Activated CD4-positive, alpha-beta T cell treated with anti-CD3 and anti-CD28 coated beads for 4 hours (primary cell): ENCODE measurements around the gene CKS2.
A peak's percentile ranks its signal among the peaks of the same experiment; 100 is the strongest.
"Not testable (repeated sequence)": the region's sequence is repeated elsewhere in the genome, so short reads cannot be mapped to it uniquely, and the experiment has no call there.

Experiments
- DNase-seq, 2 donors: peaks; one replicate each; pipeline ENCODE4 v3.0.0-alpha.2; 2020

Gene CKS2

DNA sequence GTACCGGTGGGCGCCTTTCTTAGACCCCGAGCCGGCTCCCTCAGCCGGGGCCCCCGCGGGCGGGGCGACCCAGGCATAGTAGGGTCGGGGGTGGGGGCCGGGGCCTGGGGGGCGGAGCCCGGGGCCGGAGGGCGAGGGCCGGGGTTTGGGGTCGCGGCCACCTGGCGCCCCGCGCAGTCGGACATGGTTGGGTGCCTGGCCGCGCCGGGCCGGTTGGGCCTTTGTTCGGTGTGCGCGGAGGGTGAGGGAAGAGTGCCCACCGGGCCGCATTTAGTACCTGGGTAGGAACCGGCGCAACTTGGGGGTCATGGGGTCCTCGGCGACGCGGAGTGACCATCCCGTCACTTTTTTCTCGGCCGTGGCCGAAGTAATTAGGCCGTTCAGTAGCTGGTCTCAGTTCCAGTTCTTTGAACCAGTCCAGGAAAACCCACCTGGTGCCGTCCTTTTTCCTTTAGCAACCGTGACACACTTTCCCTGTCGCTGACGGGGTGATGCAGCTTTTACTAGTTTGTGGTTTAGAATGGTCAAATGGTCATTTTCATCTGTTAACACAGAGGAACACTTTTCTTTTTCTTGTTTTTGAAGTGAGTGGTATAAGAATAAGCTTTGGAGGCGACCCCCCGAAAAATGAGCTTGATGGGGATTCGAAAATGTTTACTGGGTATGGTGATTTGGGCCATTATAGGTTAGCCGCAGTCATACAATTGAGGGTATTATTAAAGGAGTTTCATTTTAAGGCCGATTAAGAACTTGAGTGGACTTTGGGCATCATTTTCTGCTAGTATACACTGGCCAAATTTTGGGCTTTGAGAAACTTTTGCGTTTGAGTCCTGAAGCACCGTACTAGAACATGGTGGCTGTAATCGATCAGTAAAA is 589 bp downstream of the CKS2 start:
- no peak for DNase-seq

DNA sequence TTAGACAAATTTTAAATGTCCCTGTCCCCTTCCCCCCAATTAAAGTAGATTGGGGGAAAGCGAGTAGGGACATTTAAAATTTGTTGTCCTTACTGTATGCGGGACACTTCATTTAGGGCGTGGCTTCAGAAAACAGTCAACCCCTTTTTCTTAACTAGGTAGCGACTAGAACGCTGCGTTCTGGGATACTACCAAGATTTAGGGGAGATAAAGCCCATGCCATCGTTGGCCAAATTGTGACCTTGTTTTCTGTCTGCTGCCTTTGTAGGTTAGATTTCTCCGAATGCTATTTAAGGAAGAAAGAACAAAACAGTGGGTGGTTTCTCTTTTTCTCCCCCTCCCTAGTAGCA is 1.2 kb downstream of the CKS2 start:
- DNase-seq = no peak

DNA sequence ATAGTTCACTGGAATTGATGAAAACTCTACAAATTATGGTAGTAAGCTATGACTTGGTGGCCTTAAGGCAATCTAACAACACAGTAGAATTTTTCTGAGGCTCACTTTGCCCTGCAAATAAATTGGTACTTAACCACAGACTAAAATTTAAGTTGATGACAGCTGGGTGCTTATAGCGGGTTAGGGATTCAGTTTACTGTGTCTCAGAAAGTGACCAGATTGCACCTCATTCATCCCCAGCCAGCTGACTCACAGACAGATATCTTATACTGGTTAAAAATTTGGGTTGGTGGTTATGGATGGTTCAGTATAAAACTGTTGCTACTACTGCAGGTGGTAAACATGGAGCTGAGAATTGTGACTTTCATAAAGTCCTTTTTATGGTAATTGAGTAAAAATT is 2.8 kb downstream of the CKS2 start:
- DNase-seq = no peak

DNA sequence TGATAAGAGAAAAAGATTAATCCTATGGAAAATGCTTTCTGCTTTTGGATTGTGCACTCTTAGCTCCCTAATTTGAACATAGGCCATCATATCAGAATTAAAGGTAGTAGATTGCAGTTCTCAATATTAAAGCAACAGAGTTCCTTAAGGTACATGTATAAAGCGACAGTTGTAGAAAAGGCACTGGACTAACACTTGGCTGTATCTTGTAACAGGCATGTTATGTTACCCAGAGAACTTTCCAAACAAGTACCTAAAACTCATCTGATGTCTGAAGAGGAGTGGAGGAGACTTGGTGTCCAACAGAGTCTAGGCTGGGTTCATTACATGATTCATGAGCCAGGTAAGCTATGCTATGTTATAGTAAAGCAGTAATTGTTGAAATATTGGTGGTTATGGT is 4.0 kb downstream of the CKS2 start:
- no peak for DNase-seq

DNA sequence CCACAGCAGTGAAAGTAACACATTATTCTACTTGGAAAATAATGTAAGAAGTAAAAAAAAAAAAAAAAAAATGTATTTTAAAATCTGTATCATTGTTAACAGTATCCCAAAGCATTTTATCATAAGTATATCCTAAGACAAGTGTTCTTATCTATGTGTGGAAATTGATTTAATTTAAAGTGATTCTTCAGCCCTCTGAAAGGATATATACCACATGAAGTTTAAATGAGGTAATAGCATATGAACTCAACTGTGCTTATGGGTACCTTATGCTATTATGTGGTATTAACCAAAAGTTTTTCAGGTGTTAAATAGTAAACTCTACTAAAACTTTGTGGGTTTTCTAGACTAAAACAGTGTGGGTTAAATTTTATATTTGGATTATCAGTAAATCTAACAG is 4.5 kb downstream of the CKS2 start:
- DNase-seq = no peak

DNA sequence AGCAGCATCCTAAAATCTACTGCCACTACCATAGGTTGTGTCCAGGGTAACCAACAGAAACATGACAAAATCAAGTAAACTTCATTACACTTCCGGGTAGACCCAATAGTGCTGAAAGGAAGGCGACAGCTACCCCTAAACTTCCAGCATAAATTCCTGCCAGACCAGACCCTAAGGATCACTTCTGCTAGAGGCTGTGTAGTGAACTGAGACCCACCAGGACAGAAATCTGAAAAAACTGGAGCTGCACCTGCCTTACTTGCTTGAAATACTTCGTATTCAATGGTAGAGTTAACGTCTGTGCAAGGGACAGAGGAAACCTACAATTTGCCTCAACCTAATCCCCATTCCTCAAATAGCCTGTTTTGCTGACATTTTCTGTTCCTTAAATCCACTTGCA is 6.3 kb downstream of the CKS2 start:
- no peak for DNase-seq

DNA sequence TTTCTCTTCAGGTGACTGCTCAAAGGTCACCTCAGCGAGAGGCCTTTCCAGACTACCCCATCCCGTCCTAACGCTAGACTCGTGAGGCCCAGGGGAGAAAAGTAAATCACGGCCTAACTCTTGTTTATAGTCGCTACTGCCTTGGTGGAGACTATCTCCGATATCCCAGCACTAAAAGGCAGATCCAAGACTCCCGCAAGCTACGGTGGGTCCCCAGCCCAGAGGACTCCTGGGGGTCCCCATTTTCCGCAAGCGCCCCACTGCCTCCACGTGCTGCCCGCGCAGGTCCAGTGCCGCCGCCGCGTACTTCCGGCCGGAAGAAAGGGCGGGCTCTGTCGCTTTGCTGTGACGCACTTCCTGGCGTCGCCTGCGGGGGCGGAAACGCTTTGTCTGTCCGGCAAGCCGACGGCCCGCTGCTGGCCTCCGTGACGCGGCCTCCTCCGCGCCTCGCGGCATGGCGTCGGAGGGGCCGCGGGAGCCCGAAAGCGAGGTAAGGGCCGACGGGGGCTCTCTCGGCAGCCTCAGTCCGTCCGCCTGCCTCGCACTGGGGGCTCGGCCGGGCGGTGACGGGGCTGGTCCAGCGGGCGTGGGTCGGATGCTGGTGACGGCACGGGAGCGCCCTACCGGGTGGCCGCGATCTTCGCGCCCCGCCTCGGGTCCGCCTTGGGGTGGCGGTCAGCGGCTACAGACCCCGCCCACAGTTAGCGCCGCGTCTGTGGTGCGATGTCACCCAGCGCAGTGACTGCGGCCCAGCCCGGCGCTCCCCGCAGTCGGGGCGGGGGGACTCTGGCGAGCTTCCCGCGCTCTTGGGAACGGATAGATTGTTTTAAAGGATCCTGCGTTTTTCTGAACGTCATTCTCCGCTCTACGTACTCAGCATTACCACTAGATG is 7.4 kb downstream of the CKS2 start, which contains the start of gene SECISBP2:
SECISBP2 (plus strand) TSS at position 378 of the 892 bp plus-strand sequence; CDS start at position 455, 77 bp downstream.
- DNase-seq = peak; percentile 92 to 94

DNA sequence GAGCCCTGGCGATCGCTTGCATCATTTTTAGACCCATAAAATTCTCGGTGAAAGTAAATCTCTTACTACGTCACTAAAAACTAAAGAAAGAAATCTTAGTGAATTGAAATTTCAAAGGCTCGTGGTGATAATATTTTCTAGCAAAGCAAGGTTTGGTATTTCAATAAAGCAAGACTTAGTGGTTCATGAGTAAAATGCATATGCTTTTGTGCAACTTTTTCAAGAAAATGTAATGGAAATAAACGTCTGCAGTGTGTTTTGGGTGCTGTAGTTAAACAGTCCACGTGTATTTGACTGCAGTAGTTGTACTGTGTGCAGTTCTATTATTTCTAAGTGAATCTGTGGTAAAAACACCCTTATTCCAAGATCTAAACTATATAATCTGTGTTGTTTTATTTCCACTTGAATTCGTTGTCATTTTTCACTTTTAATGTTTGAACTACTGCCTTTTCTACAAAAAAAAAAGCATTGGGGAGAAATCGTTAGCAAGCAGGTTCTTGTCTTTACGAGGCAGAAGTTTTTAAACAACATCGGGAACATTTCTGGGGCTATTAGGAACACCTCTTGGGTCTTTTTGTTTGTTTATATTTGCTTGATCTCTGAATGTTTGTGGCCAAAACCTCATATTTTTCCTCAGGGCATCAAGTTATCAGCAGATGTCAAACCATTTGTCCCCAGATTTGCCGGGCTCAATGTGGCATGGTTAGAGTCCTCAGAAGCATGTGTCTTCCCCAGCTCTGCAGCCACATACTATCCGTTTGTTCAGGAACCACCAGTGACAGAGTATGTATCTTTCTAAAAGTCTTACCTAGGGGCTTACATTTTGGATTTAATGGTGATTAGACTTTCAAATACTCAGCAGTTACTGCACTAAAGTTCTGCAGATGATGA is 8.3 kb downstream of the CKS2 start:
- no peak for DNase-seq

DNA sequence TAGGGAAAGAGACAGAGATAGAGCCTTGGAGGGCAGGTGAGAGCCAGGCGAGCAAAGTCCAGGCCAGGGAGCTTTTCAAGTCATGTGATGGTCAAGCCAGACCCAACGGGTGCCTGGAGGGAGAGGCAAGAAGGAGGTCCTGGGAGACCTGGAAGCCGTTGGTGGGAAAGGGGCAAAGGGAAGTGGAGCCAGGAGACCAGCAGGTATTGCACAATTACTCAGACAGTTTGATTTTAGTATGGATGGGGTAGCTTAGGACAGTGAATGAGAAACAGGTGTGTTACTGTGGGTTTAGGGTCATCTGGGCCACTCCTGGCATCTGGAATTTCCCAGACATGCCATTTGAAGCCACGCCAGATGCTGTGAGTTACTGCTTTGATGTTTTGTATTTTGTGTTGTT is 12.4 kb downstream of the CKS2 start:
- no peak for DNase-seq

DNA sequence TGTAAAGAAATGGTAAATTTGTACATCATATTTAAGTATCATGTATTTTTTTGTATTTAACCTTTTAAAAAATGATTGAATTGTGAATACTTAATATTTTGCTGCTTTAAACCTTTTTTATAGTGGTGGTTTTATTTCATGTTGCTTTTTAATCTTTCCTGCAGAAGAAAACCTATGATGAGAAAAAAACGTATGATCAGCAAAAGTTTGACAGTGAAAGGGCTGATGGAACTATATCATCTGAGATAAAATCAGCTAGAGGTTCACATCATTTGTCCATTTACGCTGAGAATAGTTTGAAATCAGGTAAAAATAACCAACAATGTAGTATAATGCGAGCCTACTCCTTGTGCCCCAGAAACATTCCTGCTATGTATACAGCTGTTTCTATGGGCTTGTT is 14.7 kb downstream of the CKS2 start:
- no peak for DNase-seq

DNA sequence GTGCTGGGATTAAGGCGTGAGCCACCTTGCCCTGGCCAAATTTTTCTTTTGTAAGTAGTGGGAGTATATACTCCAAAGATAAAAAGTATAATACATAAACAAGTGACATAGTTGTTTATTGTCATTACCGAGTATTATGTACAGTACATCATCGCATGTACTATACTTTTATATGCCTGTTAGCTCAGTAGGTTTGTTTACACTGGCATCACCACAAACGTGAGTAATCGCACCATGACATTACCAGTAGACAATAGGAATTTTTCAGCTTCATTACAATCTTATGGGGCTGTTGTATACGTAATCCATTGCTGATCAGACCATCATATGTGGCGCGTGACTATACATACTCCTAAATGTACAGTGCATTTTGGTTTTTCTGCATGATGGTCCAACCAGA is 17.1 kb downstream of the CKS2 start:
- DNase-seq = no peak

DNA sequence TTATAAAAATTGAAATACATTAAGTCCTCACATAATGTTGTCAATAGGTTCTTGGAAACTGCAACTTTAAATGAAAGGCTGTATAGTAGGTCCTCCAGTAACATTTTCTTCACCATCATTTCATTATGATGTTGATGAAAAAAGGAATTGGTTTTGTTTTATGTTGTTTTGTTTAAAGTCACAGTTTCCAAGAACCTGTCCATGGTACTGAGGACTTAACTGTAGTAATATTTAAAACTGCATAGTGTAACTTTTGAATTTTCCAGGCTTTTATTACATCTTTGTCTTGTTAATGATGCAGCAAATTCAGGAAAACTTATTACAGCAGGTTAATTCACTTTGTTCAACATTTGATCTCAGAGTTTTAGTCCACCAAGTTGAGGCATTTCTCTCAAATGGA is 18.9 kb downstream of the CKS2 start:
- no peak for DNase-seq

DNA sequence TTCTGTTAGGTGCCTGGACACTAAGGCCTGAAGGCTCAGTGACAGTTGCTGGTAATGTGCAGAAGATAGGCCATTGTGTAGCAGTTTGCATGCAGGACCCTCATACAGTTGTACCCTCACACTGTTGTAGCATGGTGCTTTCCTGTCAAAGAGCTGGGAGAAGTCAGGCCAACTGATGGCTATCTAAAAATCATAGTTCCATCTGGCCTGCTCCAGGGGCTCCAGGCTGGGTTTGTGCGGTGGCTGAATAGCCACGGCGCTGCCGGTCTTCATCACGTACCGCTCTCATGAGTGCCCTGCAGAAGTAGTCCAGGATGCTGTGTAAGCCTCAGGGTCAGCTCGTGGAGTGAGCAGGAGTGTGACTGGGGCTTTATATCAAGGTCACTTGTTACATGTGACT is 19.5 kb downstream of the CKS2 start:
- no peak for DNase-seq

DNA sequence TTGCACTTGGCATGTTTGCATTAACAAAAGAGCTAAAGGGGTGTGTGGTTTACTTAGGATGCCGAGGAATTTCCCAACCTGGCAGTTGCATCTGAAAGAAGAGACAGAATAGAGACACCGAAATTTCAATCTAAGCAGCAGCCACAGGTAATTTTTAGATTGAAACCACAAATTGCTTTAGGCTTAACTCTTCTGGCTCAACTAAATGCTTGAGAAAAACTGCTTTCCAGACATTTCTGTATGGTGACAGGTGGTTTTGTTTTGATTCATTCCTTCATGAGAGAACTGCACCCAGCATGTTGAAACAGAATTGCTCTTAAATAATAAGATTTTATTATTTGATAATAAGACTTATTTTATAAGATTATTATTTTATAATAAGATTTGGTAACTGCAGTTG is 28.8 kb downstream of the CKS2 start:
- DNase-seq = no peak

DNA sequence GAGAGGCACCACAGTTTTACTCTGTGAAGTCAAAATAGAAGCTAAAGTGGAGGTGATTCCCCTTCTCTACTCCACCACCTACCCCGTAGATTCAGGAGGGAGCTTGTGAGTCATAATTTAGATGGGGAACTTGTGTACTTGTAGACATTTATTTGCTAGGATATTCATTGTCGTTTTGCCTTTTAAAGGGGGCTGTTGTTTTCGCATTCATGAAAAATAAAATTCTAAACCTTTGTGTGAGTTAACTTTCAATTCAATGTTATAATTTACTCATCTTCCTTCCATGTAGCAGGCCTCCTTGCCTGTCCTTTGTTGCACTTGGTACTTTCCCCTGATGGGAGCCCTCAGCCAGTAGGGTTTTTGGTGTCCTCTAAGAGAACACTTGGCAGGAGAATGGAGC is 29.3 kb downstream of the CKS2 start:
- DNase-seq = no peak

DNA sequence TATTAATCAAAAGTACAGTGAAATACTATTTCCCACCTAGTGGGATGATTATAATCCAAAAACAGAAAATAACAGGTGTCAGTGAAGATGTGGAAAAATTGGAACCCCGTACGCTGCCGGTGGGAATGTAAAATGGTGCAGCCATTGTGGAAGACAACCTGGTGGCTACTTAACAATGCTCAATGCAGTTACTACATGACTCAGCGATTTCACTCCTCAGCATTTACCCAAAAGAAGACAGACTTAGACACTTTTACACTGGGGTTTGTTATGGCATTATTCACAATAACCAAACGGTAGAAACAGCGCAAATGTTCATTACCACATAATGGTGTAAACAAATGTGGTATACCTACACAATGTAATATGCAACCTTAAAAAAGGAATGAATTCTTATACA is 31.2 kb downstream of the CKS2 start:
- DNase-seq = no peak

DNA sequence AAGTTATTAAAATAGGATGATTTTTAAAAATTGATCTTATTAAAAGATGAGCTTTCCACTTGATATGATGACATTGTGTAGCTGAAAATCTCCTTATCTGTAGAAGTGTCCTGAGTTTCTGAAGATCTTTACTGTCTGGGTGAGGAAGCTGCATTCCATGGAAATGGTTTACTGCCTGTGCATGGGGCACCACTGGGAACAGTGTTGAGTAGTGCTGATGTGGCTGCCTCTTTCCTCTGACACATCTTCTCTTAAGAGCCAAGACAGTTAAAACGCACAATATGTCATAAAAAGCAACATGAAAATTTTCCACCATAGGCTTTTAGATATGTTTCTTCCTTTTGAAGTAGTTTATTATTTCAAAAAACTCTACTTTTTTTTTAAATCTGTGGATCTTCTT is 32.0 kb downstream of the CKS2 start:
- no peak for DNase-seq

DNA sequence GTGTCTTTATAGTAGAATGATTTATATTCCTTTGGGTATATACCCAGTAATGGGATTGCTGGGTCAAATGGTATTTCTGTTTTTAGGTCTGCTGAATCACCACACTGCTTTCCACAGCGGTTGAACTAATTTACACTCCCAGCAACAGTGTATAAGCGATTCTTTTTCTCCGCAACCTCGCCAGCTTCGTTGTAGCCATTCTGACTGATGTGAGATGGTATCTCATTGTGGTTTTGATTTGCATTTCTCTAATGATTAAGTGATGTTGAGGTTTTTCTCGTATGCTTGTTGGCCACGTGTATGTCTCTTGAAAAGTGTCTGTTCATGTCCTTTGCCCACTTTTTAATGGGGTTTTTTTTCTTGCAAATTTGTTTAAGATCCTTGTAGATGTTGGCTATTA is 32.8 kb downstream of the CKS2 start:
- not testable (repeated sequence) for DNase-seq

DNA sequence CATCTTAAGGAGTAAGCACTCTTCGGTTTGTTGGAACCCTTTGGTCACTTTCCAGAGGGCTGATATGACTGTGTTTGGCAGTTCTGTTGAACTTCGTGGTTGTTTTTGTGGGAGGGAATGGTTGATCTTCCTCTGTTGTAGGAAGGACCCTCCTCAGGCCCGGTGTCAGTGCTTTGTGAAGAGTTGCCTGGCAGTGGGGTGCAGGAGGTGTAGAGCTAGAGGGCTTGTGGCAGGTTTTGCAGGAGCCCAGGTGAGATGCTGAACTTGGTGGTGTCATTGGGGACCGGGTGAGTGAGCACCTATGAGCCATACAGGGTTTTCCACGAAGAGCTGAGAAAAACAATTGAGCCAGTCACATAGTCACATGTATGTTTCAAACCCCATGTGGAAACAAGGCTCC is 34.5 kb downstream of the CKS2 start:
- no peak for DNase-seq

DNA sequence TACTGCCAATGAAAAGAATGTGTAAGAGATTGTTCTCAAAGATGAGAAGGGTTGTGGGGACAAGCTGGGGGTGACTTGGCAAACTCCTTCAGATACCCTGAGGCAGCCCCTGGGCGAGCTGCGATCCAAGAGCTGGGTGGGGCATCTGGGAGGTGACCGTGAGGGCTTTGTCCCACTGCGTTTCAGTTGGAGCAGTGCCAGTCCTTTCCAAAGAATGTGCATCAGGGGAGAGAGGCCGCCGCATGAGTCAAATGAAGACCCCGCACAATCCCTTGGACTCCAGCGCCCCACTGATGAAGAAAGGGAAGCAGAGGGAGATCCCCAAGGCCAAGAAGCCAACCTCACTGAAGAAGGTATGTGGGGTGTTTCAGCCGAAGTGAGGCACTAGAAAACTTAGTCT is 35.7 kb downstream of the CKS2 start:
- DNase-seq = no peak

DNA sequence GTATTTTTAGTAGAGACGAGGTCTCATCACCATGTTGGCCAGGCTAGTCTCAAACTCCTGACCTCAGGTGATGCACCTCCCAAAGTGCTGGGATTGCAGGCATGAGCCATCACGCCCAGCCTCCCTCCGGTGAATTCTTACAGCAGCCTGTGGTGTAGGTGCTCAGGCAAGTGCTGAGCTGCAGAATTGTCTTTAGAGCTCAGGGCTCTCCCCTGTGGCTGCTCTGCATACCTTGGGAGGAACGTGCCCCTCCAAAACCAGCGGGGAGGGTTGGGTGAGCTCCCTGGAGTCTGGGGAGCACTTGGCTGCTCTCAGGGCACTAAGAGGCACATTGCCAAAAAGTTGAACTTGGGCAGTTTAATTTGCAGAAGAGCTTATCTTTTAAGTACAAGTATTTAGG is 36.7 kb downstream of the CKS2 start:
- no peak for DNase-seq

DNA sequence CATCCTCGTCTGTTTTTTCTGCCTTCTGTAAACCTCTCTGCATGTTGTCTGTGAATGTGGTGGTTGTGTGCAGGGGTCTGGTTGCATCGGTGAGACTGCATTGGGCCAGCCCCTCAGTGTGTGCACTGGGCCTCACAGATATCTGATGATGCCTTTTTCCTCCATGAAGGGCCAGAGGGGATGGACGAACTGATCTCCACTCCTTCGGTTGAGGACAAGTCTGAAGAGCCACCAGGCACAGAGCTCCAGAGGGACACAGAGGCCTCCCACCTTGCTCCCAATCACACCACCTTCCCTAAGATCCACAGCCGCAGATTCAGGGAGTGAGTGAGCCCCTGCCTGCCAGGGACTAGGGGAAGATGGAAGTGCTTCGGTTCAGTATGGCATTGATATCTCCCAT is 38.6 kb downstream of the CKS2 start:
- DNase-seq = no peak

DNA sequence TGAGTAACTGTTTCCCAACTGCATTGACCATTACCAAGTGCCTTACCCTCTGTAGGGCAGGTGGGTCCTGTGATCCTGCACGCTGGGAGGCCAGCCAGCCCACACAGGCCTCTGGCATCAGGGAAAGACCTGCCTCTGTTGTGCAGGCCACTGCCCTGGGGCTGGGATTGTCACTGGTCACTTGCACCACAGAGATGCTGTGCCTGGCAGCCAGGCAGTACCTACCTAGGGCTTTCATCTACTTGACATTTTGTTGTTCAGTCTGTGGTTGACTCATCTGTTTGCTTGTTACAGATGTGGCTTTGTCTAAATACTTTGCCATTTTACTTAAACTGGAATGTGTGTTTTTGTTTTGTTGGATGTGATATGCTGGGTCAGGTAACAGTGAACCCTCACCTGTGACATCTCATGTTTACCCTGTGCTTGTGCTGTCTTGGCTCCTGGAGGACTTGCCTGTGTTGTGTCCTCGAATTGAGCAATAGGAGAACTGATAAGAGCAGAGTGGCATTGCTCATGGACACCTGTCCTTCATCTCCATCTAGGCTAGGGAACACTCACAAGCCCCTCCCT is 40.1 kb downstream of the CKS2 start:
- no peak for DNase-seq
